Stomach smooth muscle (tissue), 2 donors: Measurements from ENCODE around the gene RNF113A.
"Not testable (repeated sequence)": the region's sequence is repeated elsewhere in the genome, so short reads cannot be mapped to it uniquely, and the experiment has no call there.

Source experiments
- H3K27ac ChIP-seq: one replicate; pipeline ENCODE4 v1.7.0; 2013; ENCODE audit warnings: mild to moderate bottlenecking, low read length, inconsistent platforms
- H3K27me3 ChIP-seq, 2 donors: one replicate each; pipeline ENCODE4 v1.7.0; 2013; ENCODE audit warnings: low read length in 2 of 2; ENCODE audit not compliant: insufficient read depth in 2 of 2, control insufficient read depth in 1 of 2
- H3K36me3 ChIP-seq, 2 donors: one replicate each; pipeline ENCODE4 v1.7.0; 2013; ENCODE audit warnings: low read length in 2 of 2; ENCODE audit not compliant: control insufficient read depth in 2 of 2, insufficient read depth in 2 of 2
- H3K4me1 ChIP-seq: one replicate; pipeline ENCODE4 v1.7.0; 2013; ENCODE audit warnings: low read length; ENCODE audit not compliant: control insufficient read depth, insufficient read depth
- H3K4me3 ChIP-seq, 2 donors: one replicate each; pipeline ENCODE4 v1.7.0; 2013; ENCODE audit warnings: low read length in 2 of 2
- H3K9ac ChIP-seq, 2 donors: one replicate each; pipeline ENCODE4 v1.7.0; 2013; ENCODE audit warnings: low read length in 2 of 2, mild to moderate bottlenecking in 1 of 2
- H3K9me3 ChIP-seq, 2 donors: one replicate each; pipeline ENCODE4 v1.7.0; 2013; ENCODE audit warnings: low read length in 2 of 2; ENCODE audit not compliant: control insufficient read depth in 2 of 2
- donor health status: healthy.
- donor health status: Pancreatic carcinoma.

The RNF113A gene

GRCh38 chrX:119871599-119872395, at the start of gene RNF113A, which contains the start of gene NDUFA1:
Gene RNF113A (minus strand): TSS chrX:119871733. CDS start chrX:119871613, 120 bp downstream.
Gene NDUFA1 (plus strand): TSS chrX:119871832. CDS start chrX:119871912, 80 bp downstream.
- no peaks in the 10 kb centered on the region for H3K27me3 ChIP-seq
- peaks cover 10% of the 10 kb centered on the region for H3K4me1 ChIP-seq
- H3K9me3 ChIP-seq = no peaks in the 10 kb centered on the region
- peak within 1 kb of the TSS; percentile 94 for H3K27ac ChIP-seq
- peak within 1 kb of the TSS; percentile 83 to 88 for H3K4me3 ChIP-seq
- no peaks in the 10 kb centered on the region for H3K36me3 ChIP-seq
- H3K9ac ChIP-seq = peak within 1 kb of the TSS; percentile 95 to 97

- no peaks in the 10 kb centered on the region for H3K4me1 ChIP-seq
- H3K27ac ChIP-seq = no peak overlapping the region
- no peaks in the 10 kb centered on the region for H3K36me3 ChIP-seq
- no peaks in the 10 kb centered on the region for H3K9me3 ChIP-seq
- H3K27me3 ChIP-seq = no peaks in the 10 kb centered on the region
- no peak overlapping the region for H3K9ac ChIP-seq
- H3K4me3 ChIP-seq = no peak overlapping the region
These were observed 48.5 kb upstream of the RNF113A start for GRCh38 chrX:119919835-119920585.

- Histone ChIP-seq H3K27me3 (no peaks in the 10 kb centered on the region), H3K9me3 (no peaks in the 10 kb centered on the region), H3K4me1 (no peaks in the 10 kb centered on the region), H3K4me3 (no peak overlapping the region), H3K27ac (no peak overlapping the region), H3K36me3 (no peaks in the 10 kb centered on the region), H3K9ac (no peak overlapping the region)
These were observed 46.3 kb upstream of the RNF113A start for GRCh38 chrX:119917877-119918276.

- no peak overlapping the region for H3K4me3 ChIP-seq
- no peaks in the 10 kb centered on the region for H3K36me3 ChIP-seq
- no peaks in the 10 kb centered on the region for H3K9me3 ChIP-seq
- H3K27me3 ChIP-seq = no peaks in the 10 kb centered on the region
- no peak overlapping the region for H3K9ac ChIP-seq
- H3K4me1 ChIP-seq = no peaks in the 10 kb centered on the region
- H3K27ac ChIP-seq = no peak overlapping the region
These were observed 44.8 kb upstream of the RNF113A start for GRCh38 chrX:119916310-119916709.

- Histone ChIP-seq H3K36me3 (no peaks in the 10 kb centered on the region), H3K9me3 (no peaks in the 10 kb centered on the region), H3K9ac (no peak overlapping the region), H3K27me3 (no peaks in the 10 kb centered on the region), H3K27ac (no peak overlapping the region), H3K4me1 (no peaks in the 10 kb centered on the region), H3K4me3 (no peak overlapping the region)
These were observed 29.4 kb upstream of the RNF113A start for GRCh38 chrX:119900976-119901375.

GRCh38 chrX:119899125-119899524, 27.6 kb upstream of the RNF113A start:
- no peak overlapping the region for H3K4me3 ChIP-seq
- H3K27ac ChIP-seq = no peak overlapping the region
- H3K4me1 ChIP-seq = no peaks in the 10 kb centered on the region
- no peak overlapping the region for H3K9ac ChIP-seq
- no peaks in the 10 kb centered on the region for H3K9me3 ChIP-seq
- H3K36me3 ChIP-seq = no peaks in the 10 kb centered on the region
- peaks cover 0 to 2% of the 10 kb centered on the region in 2 donors for H3K27me3 ChIP-seq

GRCh38 chrX:119895843-119896326, 24.4 kb upstream of the RNF113A start, which contains the start of gene AKAP14:
Gene AKAP14 (plus strand): TSS chrX:119895893. CDS start chrX:119903224, 7,331 bp downstream.
- Histone ChIP-seq H3K4me1 (no peaks in the 10 kb centered on the region), H3K4me3 (no peak within 1 kb of the TSS), H3K36me3 (no peaks in the 10 kb centered on the region), H3K27ac (no peak within 1 kb of the TSS), H3K9me3 (no peaks in the 10 kb centered on the region), H3K27me3 (peaks cover 0 to 2% of the 10 kb centered on the region in 2 donors), H3K9ac (no peak within 1 kb of the TSS)

- H3K9ac ChIP-seq, H3K4me3 ChIP-seq, H3K36me3 ChIP-seq, H3K27ac ChIP-seq, H3K27me3 ChIP-seq, H3K4me1 ChIP-seq, H3K9me3 ChIP-seq: not testable (repeated sequence)
These were observed 20.6 kb upstream of the RNF113A start for GRCh38 chrX:119891961-119892692.

GRCh38 chrX:119890626-119891025, 19.1 kb upstream of the RNF113A start:
- H3K4me3 ChIP-seq, H3K36me3 ChIP-seq, H3K27ac ChIP-seq, H3K27me3 ChIP-seq, H3K4me1 ChIP-seq, H3K9ac ChIP-seq, H3K9me3 ChIP-seq: not testable (repeated sequence)

GRCh38 chrX:119887721-119888425, 16.3 kb upstream of the RNF113A start:
- Histone ChIP-seq H3K4me3 (peak overlapping the region in 1 of 2 donors; percentile 49), H3K9me3 (no peaks in the 10 kb centered on the region), H3K27ac (no peak overlapping the region), H3K9ac (no peak overlapping the region), H3K4me1 (no peaks in the 10 kb centered on the region), H3K27me3 (peaks cover 0 to 2% of the 10 kb centered on the region in 2 donors), H3K36me3 (no peaks in the 10 kb centered on the region)
